ENCODE measurements around the gene CAMTA1. TPM values are rescaled to one million over a fixed set of nuclear protein-coding genes. Genes with fewer than 3 reads are reported as not detected.

CAMTA1 gene
- polyA plus RNA-seq, 1 donor from 2014 or later: 162 TPM

DNA sequence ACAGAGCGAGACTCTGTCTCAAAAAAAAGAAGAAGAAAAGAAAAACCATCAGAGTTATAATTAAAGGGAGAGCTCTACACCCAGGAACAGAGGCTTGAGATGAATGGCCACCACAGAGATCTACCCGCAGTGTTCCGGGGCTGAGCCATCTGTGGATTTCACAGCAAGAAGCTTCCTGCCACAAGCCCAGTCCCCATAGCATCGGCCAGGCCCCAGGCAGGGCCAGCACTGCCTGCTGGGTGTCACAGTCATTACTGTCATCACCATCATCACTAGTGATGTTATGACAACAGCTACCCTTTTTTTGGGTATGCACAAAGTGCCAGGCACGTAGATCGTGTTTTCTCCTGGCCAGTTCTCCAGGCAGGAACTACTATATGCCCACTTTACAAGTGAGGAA is 874.3 kb downstream of the CAMTA1 start:
- Histone ChIP-seq H3K9me2 (ENCODE audit: insufficient read depth, low read length) (no peaks in the 10 kb centered on the region), H3K4me2 (ENCODE audit: low read length) (no peak overlapping the region), H3K27me3 (ENCODE audit: insufficient read depth, low read depth, low read length) (no peaks in the 10 kb centered on the region), H3K9ac (ENCODE audit: low read length) (peak overlapping the region; percentile 20), H3K27ac (ENCODE audit: low read length) (peak overlapping the region; percentile 97), H3K9me3 (ENCODE audit: low read length) (no peaks in the 10 kb centered on the region), H3K4me3 (ENCODE audit: low read length) (no peak overlapping the region), H3K79me2 (replicated peaks; ENCODE audit: insufficient read depth, low read length) (no peaks in the 10 kb centered on the region), H4K20me1 (ENCODE audit: insufficient read depth) (no peaks in the 10 kb centered on the region), H2AFZ (ENCODE audit: low read depth, low read length) (no peak overlapping the region), H3K36me3 (ENCODE audit: insufficient read depth, low read length) (no peaks in the 10 kb centered on the region), H3F3A (ENCODE audit: insufficient read depth, low read length, poor library complexity, severe bottlenecking) (peaks cover 5% of the 10 kb centered on the region)
- TF ChIP-seq POLR2AphosphoS5 (IDR thresholded peaks at IDR 0.05) (no peak), EP300 (conservative IDR thresholded peaks at IDR 0.05; ENCODE audit: poor library complexity, severe bottlenecking) (no peak), CTCF (IDR thresholded peaks at IDR 0.05; ENCODE audit: poor library complexity, severe bottlenecking) (no peak), RAD21 (conservative IDR thresholded peaks at IDR 0.05) (no peak), MXI1 (conservative IDR thresholded peaks at IDR 0.05; ENCODE audit: poor library complexity, severe bottlenecking) (no peak), SMC3 (conservative IDR thresholded peaks at IDR 0.05; ENCODE audit: poor library complexity) (no peak), EZH2 (IDR thresholded peaks at IDR 0.05; ENCODE audit: borderline replicate concordance, insufficient read depth, low read length, poor library complexity, severe bottlenecking) (no peak), REST (IDR thresholded peaks at IDR 0.05; ENCODE audit: borderline replicate concordance) (no peak), TAF1 (IDR thresholded peaks at IDR 0.05; ENCODE audit: low read depth) (no peak)

GRCh38 chr1:7663451-7664146 is 878.3 kb downstream of the CAMTA1 start:
- H3K9me3 ChIP-seq (ENCODE audit: low read length): no peaks in the 10 kb centered on the region
- no peak overlapping the region for H3K4me2 ChIP-seq (ENCODE audit: low read length)
- TF ChIP-seq SMC3 (conservative IDR thresholded peaks at IDR 0.05; ENCODE audit: poor library complexity): no peak
- TF ChIP-seq TAF1 (IDR thresholded peaks at IDR 0.05; ENCODE audit: low read depth): no peak
- TF ChIP-seq EZH2 (IDR thresholded peaks at IDR 0.05; ENCODE audit: borderline replicate concordance, insufficient read depth, low read length, poor library complexity, severe bottlenecking): no peak
- no peak for TF ChIP-seq CTCF (IDR thresholded peaks at IDR 0.05; ENCODE audit: poor library complexity, severe bottlenecking)
- no peak for TF ChIP-seq MXI1 (conservative IDR thresholded peaks at IDR 0.05; ENCODE audit: poor library complexity, severe bottlenecking)
- no peak for TF ChIP-seq REST (IDR thresholded peaks at IDR 0.05; ENCODE audit: borderline replicate concordance)
- no peak for TF ChIP-seq RAD21 (conservative IDR thresholded peaks at IDR 0.05)
- no peak overlapping the region for H3K27ac ChIP-seq (ENCODE audit: low read length)
- no peaks in the 10 kb centered on the region for H4K20me1 ChIP-seq (ENCODE audit: insufficient read depth)
- no peak overlapping the region for H3K9ac ChIP-seq (ENCODE audit: low read length)
- no peak overlapping the region for H3K4me3 ChIP-seq (ENCODE audit: low read length)
- no peaks in the 10 kb centered on the region for H3K27me3 ChIP-seq (ENCODE audit: insufficient read depth, low read depth, low read length)
- H3K9me2 ChIP-seq (ENCODE audit: insufficient read depth, low read length): no peaks in the 10 kb centered on the region
- peaks cover 3% of the 10 kb centered on the region for H3F3A ChIP-seq (ENCODE audit: insufficient read depth, low read length, poor library complexity, severe bottlenecking)
- no peaks in the 10 kb centered on the region for H3K79me2 ChIP-seq (replicated peaks; ENCODE audit: insufficient read depth, low read length)
- no peak overlapping the region for H2AFZ ChIP-seq (ENCODE audit: low read depth, low read length)
- H3K36me3 ChIP-seq (ENCODE audit: insufficient read depth, low read length): no peaks in the 10 kb centered on the region

All from neural cell (in vitro differentiated cells).